Renal cortical epithelial cell (primary cell): ENCODE results near the gene SVEP1. TPM values are rescaled to one million over a fixed set of nuclear protein-coding genes. Genes with fewer than 3 reads are reported as not detected.
"Not testable (repeated sequence)": the region's sequence is repeated elsewhere in the genome, so short reads cannot be mapped to it uniquely, and the experiment has no call there.

ENCODE experiments used
- DNase-seq: peaks from one replicate; pipeline ENCODE4 v3.0.0-alpha.2; 2011; ENCODE audit warnings: low read depth
- total RNA-seq: library from RNA; depleted of rRNA; stranded (reverse); fragments of >200 nt; gene quantifications from 2 replicates; pipeline ENCODE4 v1.2.3, GENCODE V29; 2014

The SVEP1 gene
- total RNA-seq, 1 donor from 2014 or later = under 0.01 TPM

- DNase-seq = no peak
Measured at GRCh38 chr9:110578575-110579033, 937 bp downstream of the SVEP1 start.

GRCh38 chr9:110575945-110576344 is 3.6 kb downstream of the SVEP1 start:
- DNase-seq = peak; percentile 32

- DNase-seq = no peak
Measured at GRCh38 chr9:110575169-110575568, 4.4 kb downstream of the SVEP1 start.

GRCh38 chr9:110573305-110573704 is 6.2 kb downstream of the SVEP1 start:
- DNase-seq = no peak

GRCh38 chr9:110571801-110572483 is 7.6 kb downstream of the SVEP1 start:
- no peak for DNase-seq

- no peak for DNase-seq
Measured at GRCh38 chr9:110566156-110566555, 13.4 kb downstream of the SVEP1 start.

GRCh38 chr9:110561826-110562225 is 17.7 kb downstream of the SVEP1 start:
- DNase-seq = no peak

GRCh38 chr9:110559869-110560268 is 19.7 kb downstream of the SVEP1 start:
- no peak for DNase-seq

- peak; percentile 72 for DNase-seq
Measured at GRCh38 chr9:110555551-110556331, 23.8 kb downstream of the SVEP1 start.

GRCh38 chr9:110546411-110546871 is 33.1 kb downstream of the SVEP1 start:
- peak; percentile 5 for DNase-seq

GRCh38 chr9:110545705-110546104 is 33.8 kb downstream of the SVEP1 start:
- no peak for DNase-seq

GRCh38 chr9:110543631-110544051 is 35.9 kb downstream of the SVEP1 start:
- peak; percentile 22 for DNase-seq

GRCh38 chr9:110541950-110542349 is 37.6 kb downstream of the SVEP1 start:
- DNase-seq = no peak

- no peak for DNase-seq
Measured at GRCh38 chr9:110538647-110539041, 40.9 kb downstream of the SVEP1 start.

GRCh38 chr9:110537841-110538646 is 41.5 kb downstream of the SVEP1 start:
- DNase-seq = no peak

- no peak for DNase-seq
Measured at GRCh38 chr9:110536822-110537221, 42.7 kb downstream of the SVEP1 start.

- not testable (repeated sequence) for DNase-seq
Measured at GRCh38 chr9:110534162-110534561, 45.4 kb downstream of the SVEP1 start.

- no peak for DNase-seq
Measured at GRCh38 chr9:110532908-110533665, 46.5 kb downstream of the SVEP1 start.

GRCh38 chr9:110531776-110532175 is 47.8 kb downstream of the SVEP1 start:
- no peak for DNase-seq

- not testable (repeated sequence) for DNase-seq
Measured at GRCh38 chr9:110531241-110531640, 48.3 kb downstream of the SVEP1 start.

- no peak for DNase-seq
Measured at GRCh38 chr9:110528645-110529044, 50.9 kb downstream of the SVEP1 start.
